Fibroblast of villous mesenchyme (primary cell): ENCODE measurements around the gene RESP18. TPM values are rescaled to one million over a fixed set of nuclear protein-coding genes. Genes with fewer than 3 reads are reported as not detected.
A peak's percentile ranks its signal among the peaks of the same experiment; 100 is the strongest.

Experiments used
- DNase-seq: peaks from one replicate; pipeline ENCODE4 v3.0.0-alpha.2; 2010; ENCODE audit warnings: low read depth
- H3K4me3 ChIP-seq: 2 replicates; pipeline ENCODE4 v1.5.1; 2011; ENCODE audit warnings: low read depth, mild to moderate bottlenecking, low read length
- total RNA-seq: library from RNA; depleted of rRNA; stranded (reverse); fragments of >200 nt; gene quantifications from 2 replicates; pipeline ENCODE4 v1.2.3, GENCODE V29; 2012
- TF ChIP-seq, protein P1 (sequence below): IDR thresholded peaks from 2 replicates; pipeline ENCODE4 v1.5.1; 2012; ENCODE audit warnings: low read depth, mild to moderate bottlenecking, low read length; ENCODE audit not compliant: insufficient read depth

The RESP18 gene
- total RNA-seq, 1 donor = not detected

DNA sequence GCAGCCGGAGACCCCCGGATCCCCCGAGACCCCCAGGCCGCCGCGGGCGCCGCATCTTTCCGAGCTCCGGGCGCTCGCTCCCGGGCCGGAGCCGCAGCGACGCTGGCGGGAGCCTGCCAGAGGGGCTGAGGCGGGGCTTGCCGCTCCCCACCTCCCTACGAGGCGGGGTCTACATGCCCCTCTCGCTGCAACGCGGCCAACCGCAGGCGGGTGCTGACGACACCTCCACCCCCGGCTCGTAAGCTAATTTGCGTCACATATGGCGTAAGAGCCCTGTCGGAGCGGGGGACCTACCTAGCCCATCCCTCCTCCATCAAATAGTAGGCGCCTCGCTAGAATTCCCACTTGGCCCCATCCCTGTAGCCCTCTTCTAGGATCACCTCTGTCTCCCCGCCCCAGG lies 23.3 kb downstream of the RESP18 start, which contains the start of gene PTPRN:
Gene PTPRN, minus strand, starts transcription at position 124 of the 400 bp plus-strand sequence. Its CDS starts 69 bp downstream, at position 55.
- DNase-seq = peak; percentile 51
- TF ChIP-seq, protein P1, sequence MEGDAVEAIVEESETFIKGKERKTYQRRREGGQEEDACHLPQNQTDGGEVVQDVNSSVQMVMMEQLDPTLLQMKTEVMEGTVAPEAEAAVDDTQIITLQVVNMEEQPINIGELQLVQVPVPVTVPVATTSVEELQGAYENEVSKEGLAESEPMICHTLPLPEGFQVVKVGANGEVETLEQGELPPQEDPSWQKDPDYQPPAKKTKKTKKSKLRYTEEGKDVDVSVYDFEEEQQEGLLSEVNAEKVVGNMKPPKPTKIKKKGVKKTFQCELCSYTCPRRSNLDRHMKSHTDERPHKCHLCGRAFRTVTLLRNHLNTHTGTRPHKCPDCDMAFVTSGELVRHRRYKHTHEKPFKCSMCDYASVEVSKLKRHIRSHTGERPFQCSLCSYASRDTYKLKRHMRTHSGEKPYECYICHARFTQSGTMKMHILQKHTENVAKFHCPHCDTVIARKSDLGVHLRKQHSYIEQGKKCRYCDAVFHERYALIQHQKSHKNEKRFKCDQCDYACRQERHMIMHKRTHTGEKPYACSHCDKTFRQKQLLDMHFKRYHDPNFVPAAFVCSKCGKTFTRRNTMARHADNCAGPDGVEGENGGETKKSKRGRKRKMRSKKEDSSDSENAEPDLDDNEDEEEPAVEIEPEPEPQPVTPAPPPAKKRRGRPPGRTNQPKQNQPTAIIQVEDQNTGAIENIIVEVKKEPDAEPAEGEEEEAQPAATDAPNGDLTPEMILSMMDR = no peak
- peak within 1 kb of the TSS; percentile 35 for H3K4me3 ChIP-seq

DNA sequence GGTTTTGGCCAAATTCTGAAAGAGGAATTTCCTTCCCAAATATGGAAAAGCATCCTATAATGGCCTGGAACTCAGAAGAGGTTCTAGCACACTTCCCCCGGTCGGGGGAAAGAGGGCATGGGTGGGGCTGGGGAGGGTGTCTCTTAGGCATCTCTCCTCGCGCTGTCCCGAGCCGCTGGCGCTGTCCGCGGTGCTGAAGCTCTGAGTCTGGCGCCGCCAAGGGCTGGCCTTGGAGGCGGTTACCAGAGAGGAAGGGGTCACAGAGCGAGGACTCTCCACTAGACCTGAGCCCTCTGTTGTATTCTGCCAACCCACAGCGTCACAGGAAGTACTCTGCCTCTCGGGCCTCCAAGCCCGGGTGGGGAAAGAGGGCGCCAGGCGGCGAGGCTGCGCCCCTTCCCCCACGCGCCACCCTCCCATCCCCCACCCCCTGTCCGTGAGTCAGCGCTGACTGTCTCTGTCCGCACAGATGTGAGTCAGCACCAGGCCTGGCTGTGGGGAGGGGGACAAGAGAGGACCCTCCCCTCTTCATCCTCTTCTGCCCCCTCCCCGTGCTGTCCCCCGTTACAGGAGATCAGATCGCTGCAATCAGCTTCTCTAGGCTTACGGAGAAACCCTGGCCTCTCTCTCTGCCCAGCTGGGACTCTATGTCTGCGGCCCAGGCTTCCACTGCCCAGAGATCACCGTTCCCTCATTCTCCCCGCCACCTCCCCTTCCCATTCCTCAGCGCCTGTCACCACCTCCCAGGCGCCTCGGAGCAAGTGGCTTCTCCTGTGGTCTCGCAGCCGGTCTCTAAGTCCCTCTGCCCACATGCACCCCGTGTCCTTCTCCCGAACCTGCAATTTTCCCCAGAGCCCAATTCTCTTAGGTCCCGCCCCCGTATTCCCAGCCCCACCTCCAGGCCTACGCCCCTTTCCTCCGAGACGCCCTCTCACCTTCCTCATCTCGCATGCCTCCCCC lies 24.1 kb downstream of the RESP18 start:
- peak; percentile 63 for DNase-seq
- TF ChIP-seq, protein P1 = no peak
- H3K4me3 ChIP-seq = peak overlapping the region; percentile 35

GRCh38 chr2:219306047-219306446 lies 26.5 kb downstream of the RESP18 start:
- TF ChIP-seq, protein P1 = no peak
- H3K4me3 ChIP-seq = no peak overlapping the region
- DNase-seq = no peak

- H3K4me3 ChIP-seq = no peak overlapping the region
- TF ChIP-seq, protein P1 = no peak
- DNase-seq = no peak
Measured at GRCh38 chr2:219304223-219304622, 28.3 kb downstream of the RESP18 start.

- TF ChIP-seq, protein P1 = no peak
- no peak overlapping the region for H3K4me3 ChIP-seq
Measured at GRCh38 chr2:219302412-219302968, 30.1 kb downstream of the RESP18 start.

GRCh38 chr2:219300022-219300421 lies 32.5 kb downstream of the RESP18 start:
- TF ChIP-seq, protein P1 = no peak
- no peak overlapping the region for H3K4me3 ChIP-seq
- no peak for DNase-seq

More at GRCh38 chr2:219302412-219302968, 30.1 kb downstream of the RESP18 start:
- no peak for DNase-seq
